ENCODE data around the gene SLC6A13. TPM values are rescaled to one million over a fixed set of nuclear protein-coding genes. Genes with fewer than 3 reads are reported as not detected.

SLC6A13 gene
- total and polyA plus RNA-seq, 2 of the 13 experiments (the other 11 are each of a cell fraction or from before 2014, with no cell fraction given) = 0.05 to 0.15 TPM

DNA sequence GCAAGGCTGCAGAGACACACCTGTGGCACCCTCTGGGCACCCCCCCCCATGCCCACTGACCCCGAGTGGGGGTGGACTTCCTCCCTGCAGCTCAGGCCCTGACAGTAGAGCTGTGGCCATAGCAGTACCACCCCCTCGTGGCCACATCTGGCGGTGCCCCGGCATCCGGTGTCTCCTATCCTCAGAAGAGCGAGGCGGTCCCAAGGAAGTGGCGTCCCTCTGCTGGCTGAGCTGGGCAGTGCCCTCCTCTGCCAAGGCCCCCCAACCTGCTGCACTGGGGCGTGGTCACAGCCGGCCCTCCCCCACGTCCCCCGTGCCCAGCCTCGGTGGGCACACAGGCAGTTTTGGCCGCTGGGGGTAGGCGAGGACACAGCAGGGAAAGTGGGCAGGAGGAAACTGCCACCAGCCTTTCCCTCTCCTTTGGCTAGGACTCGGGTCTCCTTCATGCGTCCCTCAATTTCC lies 42.7 kb downstream of the SLC6A13 start (continued):
- TF ChIP-seq ZNF441 (CRISPR knock-in tag; IDR thresholded peaks at IDR 0.05; ENCODE audit: borderline replicate concordance) (no peak), CENPBD1 (CRISPR knock-in tag; IDR thresholded peaks at IDR 0.05; ENCODE audit: borderline replicate concordance, low read depth) (no peak), FOXO1 (CRISPR knock-in tag; IDR thresholded peaks at IDR 0.05) (0 out of 2 replicates have a peak, but pooled peaks have one; percentile 12), PCBP1 (IDR thresholded peaks at IDR 0.05; ENCODE audit: borderline replicate concordance, low read depth, low read length) (no peak), SP5 (CRISPR knock-in tag; IDR thresholded peaks at IDR 0.05; ENCODE audit: borderline replicate concordance, low read depth) (peak; percentile 28), NONO (IDR thresholded peaks at IDR 0.05) (no peak), NONO (CRISPR knock-in tag; conservative IDR thresholded peaks at IDR 0.05) (peak; percentile 44; the same call in 1 of the 2 replicates), ZNF550 (CRISPR knock-in tag; IDR thresholded peaks at IDR 0.05; ENCODE audit: borderline replicate concordance) (no peak), RBAK (CRISPR knock-in tag; IDR thresholded peaks at IDR 0.05) (peak; percentile 38; the same call in 1 of the 2 replicates), ZIK1 (CRISPR knock-in tag; IDR thresholded peaks at IDR 0.05; ENCODE audit: borderline replicate concordance, low read depth) (no peak), ZNF318 (CRISPR knock-in tag; IDR thresholded peaks at IDR 0.05) (no peak), YY1 (IDR thresholded peaks at IDR 0.05; ENCODE audit: insufficient read depth, insufficient replicate concordance, low read depth, low read length) (peak; percentile 19), MEIS1 (CRISPR knock-in tag; IDR thresholded peaks at IDR 0.05; ENCODE audit: borderline replicate concordance) (no peak), NFATC3 (CRISPR knock-in tag; IDR thresholded peaks at IDR 0.05) (no peak), ZNF280B (CRISPR knock-in tag; IDR thresholded peaks at IDR 0.05; ENCODE audit: borderline replicate concordance) (0 out of 2 replicates have a peak, but pooled peaks have one; percentile 34), DR1 (CRISPR knock-in tag; IDR thresholded peaks at IDR 0.05) (no peak), ZC3H4 (CRISPR knock-in tag; IDR thresholded peaks at IDR 0.05; ENCODE audit: borderline replicate concordance) (no peak), ZNF292 (CRISPR knock-in tag; IDR thresholded peaks at IDR 0.05; ENCODE audit: borderline replicate concordance, low read depth) (0 out of 2 replicates have a peak, but pooled peaks have one; percentile 29)
- TF ChIP-seq, protein P1, sequence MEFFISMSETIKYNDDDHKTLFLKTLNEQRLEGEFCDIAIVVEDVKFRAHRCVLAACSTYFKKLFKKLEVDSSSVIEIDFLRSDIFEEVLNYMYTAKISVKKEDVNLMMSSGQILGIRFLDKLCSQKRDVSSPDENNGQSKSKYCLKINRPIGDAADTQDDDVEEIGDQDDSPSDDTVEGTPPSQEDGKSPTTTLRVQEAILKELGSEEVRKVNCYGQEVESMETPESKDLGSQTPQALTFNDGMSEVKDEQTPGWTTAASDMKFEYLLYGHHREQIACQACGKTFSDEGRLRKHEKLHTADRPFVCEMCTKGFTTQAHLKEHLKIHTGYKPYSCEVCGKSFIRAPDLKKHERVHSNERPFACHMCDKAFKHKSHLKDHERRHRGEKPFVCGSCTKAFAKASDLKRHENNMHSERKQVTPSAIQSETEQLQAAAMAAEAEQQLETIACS (CRISPR knock-in tag; IDR thresholded peaks at IDR 0.05) = peak; percentile 67
